ENCODE measurements around the gene ADAT3.
A peak's percentile ranks its signal among the peaks of the same experiment; 100 is the strongest.
"Not testable (repeated sequence)": the region's sequence is repeated elsewhere in the genome, so short reads cannot be mapped to it uniquely, and the experiment has no call there.

Gene ADAT3

GRCh38 chr19:1884719-1885334 is 20.4 kb upstream of the ADAT3 start:
- no peak for DNase-seq

- peak; percentile 87 for DNase-seq
These were observed 19.6 kb upstream of the ADAT3 start, which contains the start of gene ABHD17A for GRCh38 chr19:1885398-1886119. TSS of gene ABHD17A (minus strand) at chr19:1885496. CDS start at chr19:1881566, 3,930 bp downstream.

GRCh38 chr19:1886360-1886759 is 18.8 kb upstream of the ADAT3 start:
- DNase-seq = not testable (repeated sequence)

GRCh38 chr19:1888385-1888784 is 16.8 kb upstream of the ADAT3 start:
- DNase-seq = no peak

DNA sequence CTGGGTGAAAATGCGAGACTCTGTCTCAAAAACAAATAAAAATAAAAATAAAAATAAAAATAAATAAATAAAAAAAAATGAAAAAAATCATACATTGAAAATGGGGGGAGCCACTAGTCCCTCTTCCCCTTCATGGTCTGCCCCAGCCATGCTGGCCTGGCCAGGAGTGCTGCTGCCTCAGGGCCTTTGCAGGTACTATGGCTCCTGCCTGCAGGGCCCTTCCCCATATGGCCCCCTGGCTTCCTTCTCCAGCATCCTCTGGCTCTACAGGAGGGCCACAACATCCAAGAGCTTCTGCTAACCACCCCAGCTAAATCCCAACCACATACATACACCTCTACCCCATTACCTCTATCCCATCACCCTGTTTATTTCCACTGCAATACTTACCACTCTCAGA is 15.3 kb upstream of the ADAT3 start:
- no peak for DNase-seq

- no peak for DNase-seq
These were observed 11.4 kb upstream of the ADAT3 start for GRCh38 chr19:1893791-1894190.

- no peak for DNase-seq
These were observed 8.7 kb upstream of the ADAT3 start for GRCh38 chr19:1896508-1896907.

- no peak for DNase-seq
These were observed 3.2 kb upstream of the ADAT3 start for GRCh38 chr19:1901940-1902404.

- DNase-seq = no peak
These were observed 2.3 kb upstream of the ADAT3 start for GRCh38 chr19:1902923-1903322.

- DNase-seq = no peak
These were observed 414 bp upstream of the ADAT3 start for GRCh38 chr19:1904860-1905109.

DNA sequence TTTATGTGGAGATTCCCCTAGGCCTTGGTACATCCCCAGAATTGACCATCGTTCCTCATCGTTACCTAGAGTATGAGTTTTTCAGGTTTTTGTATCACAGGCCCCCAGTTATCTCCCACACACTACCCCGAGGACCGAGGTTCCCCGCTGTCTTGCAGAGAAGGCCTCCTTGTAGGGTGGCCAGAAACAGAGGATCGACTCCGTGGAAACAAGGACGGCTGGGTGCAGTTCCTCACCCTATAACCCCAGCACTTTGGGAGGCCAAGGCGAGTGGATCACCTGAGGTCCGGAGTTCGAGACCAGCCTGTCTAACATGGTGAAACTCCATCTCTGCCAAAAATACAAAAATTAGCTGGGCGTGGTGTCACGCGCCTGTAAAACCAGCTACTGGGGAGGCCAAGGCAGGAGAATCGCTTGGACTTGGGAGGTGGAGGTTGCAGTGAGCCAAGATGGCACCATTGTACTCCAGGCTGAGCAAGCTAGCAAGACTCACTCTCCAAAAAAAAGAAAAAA is 720 bp downstream of the ADAT3 start:
- DNase-seq = no peak

- DNase-seq = no peak
These were observed 1.9 kb downstream of the ADAT3 start for GRCh38 chr19:1906985-1907562.

- DNase-seq = no peak
These were observed 2.6 kb downstream of the ADAT3 start for GRCh38 chr19:1907563-1908363.

DNA sequence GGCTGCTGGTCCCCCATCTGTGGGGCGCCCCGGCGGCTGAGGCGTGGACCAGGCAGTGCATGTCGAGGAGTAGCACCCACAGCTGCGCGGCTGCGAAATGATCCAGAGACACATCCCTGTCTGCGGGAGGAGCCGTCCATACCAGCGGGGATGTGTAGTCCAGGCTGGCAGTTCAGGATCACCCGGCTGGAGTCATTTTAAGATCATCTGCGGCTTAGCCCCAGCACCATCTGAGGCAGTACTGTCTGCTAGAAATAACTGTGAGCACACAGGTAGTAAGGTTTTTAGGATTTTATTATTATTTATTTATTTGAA is 3.1 kb downstream of the ADAT3 start:
- DNase-seq = no peak

DNA sequence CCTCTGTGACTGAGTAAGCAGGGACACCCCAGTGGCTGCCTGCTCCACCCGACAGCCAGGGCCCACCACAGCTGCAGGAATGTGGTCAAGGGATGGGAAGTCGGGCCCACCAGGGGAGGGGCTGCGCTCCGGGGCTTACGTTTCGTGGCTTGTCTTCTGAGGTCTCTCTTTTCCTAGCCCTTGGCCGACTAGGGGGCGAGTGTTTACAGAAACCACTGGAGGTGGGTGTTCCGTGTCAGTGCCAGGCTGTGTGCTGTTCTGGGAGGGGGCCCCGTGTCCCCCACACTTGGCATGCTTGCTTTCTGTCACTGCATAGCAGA is 4.5 kb downstream of the ADAT3 start:
- DNase-seq = no peak

DNA sequence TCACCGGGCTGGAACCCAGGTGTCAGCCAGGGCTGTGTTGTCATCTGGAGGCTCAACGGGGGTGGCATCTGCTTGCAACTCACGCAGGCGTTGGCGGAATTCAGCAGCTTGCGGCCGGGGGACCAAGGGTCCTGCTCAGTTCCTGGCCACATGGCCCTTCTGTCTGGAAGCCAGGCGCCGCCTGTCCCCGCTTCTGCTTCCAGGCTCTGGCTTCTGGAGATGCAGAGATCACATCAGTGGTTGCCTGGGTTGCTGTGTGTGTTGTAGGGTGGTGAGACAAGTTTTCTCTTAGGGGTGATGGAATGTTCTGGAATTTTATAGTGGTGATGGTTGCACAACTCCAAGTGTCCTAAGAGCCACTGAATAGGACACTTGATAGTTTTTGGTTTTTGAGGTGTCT is 5.0 kb downstream of the ADAT3 start:
- DNase-seq = no peak

DNA sequence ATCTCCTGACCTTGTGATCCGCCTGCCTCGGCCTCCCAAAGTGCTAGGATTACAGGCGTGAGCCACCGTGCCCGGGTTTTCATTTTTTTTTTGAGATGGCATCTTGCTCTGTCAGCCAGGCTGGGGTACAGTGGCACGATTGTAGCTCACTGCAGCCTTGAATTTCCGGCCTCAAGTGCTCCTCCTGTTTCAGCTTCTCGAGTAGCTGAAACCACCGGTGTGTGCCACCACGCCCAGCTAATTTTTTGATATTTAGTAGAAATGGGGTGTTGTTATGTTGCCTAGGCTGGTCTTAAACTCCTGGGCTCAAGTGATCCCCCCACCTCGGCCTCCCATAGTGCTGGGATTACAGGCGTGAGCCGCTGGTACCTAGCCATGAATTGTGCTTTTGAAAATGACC is 5.9 kb downstream of the ADAT3 start:
- no peak for DNase-seq

GRCh38 chr19:1911995-1912394 is 6.8 kb downstream of the ADAT3 start:
- DNase-seq = no peak

GRCh38 chr19:1912760-1913505 is 7.7 kb downstream of the ADAT3 start:
- no peak for DNase-seq

- no peak for DNase-seq
These were observed 8.8 kb downstream of the ADAT3 start for GRCh38 chr19:1913781-1914577.

- no peak for DNase-seq
These were observed 9.7 kb downstream of the ADAT3 start for GRCh38 chr19:1914826-1915341.

DNA sequence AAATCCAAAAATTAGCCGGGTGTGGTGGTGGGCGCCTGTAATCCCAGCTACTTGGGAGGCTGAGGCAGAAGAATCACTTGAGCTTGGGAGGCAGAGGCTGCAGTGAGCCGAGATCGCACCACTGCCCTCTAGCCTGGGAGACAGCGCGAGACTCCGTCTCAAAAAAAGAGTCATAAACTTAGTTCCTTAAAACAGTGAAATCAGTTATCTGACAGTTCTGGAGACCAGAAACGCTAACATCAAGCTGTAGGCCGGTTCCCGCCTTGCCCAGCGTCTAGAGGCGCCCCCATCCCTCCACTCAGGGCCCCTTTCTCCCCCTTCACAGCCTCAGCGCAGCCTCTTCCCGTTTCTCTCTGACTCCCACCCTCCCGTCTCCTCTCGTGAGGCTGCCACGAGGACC is 11.9 kb downstream of the ADAT3 start:
- no peak for DNase-seq

All from NCI-H1092 (cell line).